Measurements from ENCODE around the gene AREL1. TPM values are rescaled to one million over a fixed set of nuclear protein-coding genes. Genes with fewer than 3 reads are reported as not detected.

Gene AREL1
- total RNA-seq, 1 experiment from 2014 or later, result 34.2 TPM

DNA sequence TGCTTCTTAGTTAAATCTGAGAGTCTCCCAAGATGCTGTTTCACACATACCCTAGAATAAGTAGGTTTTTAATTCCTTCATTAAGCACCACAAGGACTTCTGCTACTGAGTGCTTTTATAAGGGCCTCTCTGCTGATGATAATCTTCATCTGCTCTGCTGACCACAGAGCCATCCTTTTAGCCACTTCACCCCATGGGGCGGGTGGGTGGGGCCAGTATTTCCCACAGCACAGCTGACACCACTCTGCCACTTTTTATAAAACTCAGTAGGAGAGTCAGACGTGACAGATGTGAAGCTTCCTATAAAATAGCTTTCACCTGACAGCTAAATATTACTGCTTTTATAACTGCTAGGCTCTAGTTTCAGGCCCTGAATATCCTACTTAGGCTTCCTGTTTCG, 20.3 kb upstream of the AREL1 start:
- Histone ChIP-seq H4K20me1 (ENCODE audit: control insufficient read depth, insufficient read depth, insufficient read length) (no peaks in the 10 kb centered on the region), H3K4me2 (ENCODE audit: insufficient read depth, insufficient read length, low read length) (no peak overlapping the region), H4K5ac (ENCODE audit: insufficient read length, low read depth, low read length) (no peak overlapping the region), H2AK5ac (ENCODE audit: insufficient read length, low read length) (no peak overlapping the region), H3K9me3 (ENCODE audit: control insufficient read depth, low read depth, low read length) (no peaks in the 10 kb centered on the region), H3K23me2 (ENCODE audit: insufficient read length, low read depth, low read length, poor library complexity, severe bottlenecking) (no peaks in the 10 kb centered on the region), H3K9ac (ENCODE audit: extremely low read depth, insufficient read length, low read length) (no peak overlapping the region), H3K79me2 (ENCODE audit: insufficient read depth, low read length) (no peaks in the 10 kb centered on the region), H2BK12ac (ENCODE audit: insufficient read length, low read depth, low read length) (no peak overlapping the region), H3K56ac (ENCODE audit: insufficient read length, low read depth, low read length) (no peak overlapping the region), H3K4me1 (ENCODE audit: insufficient read depth, low read length) (no peaks in the 10 kb centered on the region), H3K4ac (ENCODE audit: low read depth, low read length) (no peak overlapping the region), H4K8ac (replicated peaks; ENCODE audit: insufficient read length, low read depth, low read length) (no peak overlapping the region), H3K27ac (ENCODE audit: insufficient read length, low read depth, low read length) (no peak overlapping the region), H3K14ac (ENCODE audit: insufficient read depth, low read length) (no peak overlapping the region), H3K27me3 (ENCODE audit: insufficient read depth, low read length) (no peaks in the 10 kb centered on the region), H2BK20ac (ENCODE audit: low read depth, low read length, poor library complexity, severe bottlenecking) (no peak overlapping the region), H4K91ac (ENCODE audit: insufficient read length, low read depth, low read length) (no peak overlapping the region), H2BK5ac (ENCODE audit: insufficient read length, low read length) (no peak overlapping the region), H3K23ac (ENCODE audit: insufficient read length, low read depth, low read length) (no peak overlapping the region), H3T11ph (ENCODE audit: low read length) (no peak overlapping the region), H3K79me1 (ENCODE audit: insufficient read depth, low read depth, low read length, poor library complexity, severe bottlenecking) (no peaks in the 10 kb centered on the region), H2AFZ (ENCODE audit: low read length) (no peak overlapping the region), H2BK15ac (ENCODE audit: low read depth, low read length) (no peak overlapping the region), H2BK120ac (ENCODE audit: low read depth, low read length, poor library complexity, severe bottlenecking) (no peak overlapping the region), H3K18ac (ENCODE audit: insufficient read length, low read depth, low read length) (no peak overlapping the region)
- H3K27me3 Mint-ChIP-seq (ENCODE audit: low read depth), result no peaks in the 10 kb centered on the region
- no peak overlapping the region for H3K27ac Mint-ChIP-seq
- no peaks in the 10 kb centered on the region for H3K9me3 Mint-ChIP-seq
- H3K36me3 Mint-ChIP-seq (ENCODE audit: insufficient read depth in 1 of 3, low read depth in 3 of 3), result peaks cover 7 to 49% (median 39%) of the 10 kb centered on the region in 3 experiments; a peak in 5 of 7 replicates
- DNase-seq, result no peak
- TF ChIP-seq CTCF (conservative IDR thresholded peaks at IDR 0.05), result no peak
- no peaks in the 10 kb centered on the region for H3K4me1 Mint-ChIP-seq
- no peak overlapping the region for H3K4me3 Mint-ChIP-seq
- WGBS (ENCODE audit: extremely low coverage, insufficient read length, low lambda C conversion rate), result no CpG with 5 or more reads among the region's 3 CpGs
